Thyroid gland (tissue), 4 donors: ENCODE measurements around the gene TRIM56. TPM values are rescaled to one million over a fixed set of nuclear protein-coding genes. Genes with fewer than 3 reads are reported as not detected.
"Not testable (repeated sequence)": the region's sequence is repeated elsewhere in the genome, so short reads cannot be mapped to it uniquely, and the experiment has no call there.

Source experiments
- DNase-seq, 2 donors: peaks; one replicate each; pipeline ENCODE4 v3.0.0-alpha.2; 2019
- H3K27ac ChIP-seq, 3 donors: fragments of 200-600 bp; sonication (generic); 1 replicate in 2 of 3; 2 replicates in 1 of 3; pipeline ENCODE4 v1.5.1; 2016 to 2019; ENCODE audit warnings: mild to moderate bottlenecking in 1 of 3, moderate library complexity in 1 of 3
- H3K27me3 ChIP-seq: fragments of 200-600 bp; sonication (generic); one replicate; pipeline ENCODE4 v1.5.1; 2019
- H3K36me3 ChIP-seq, 2 donors: fragments of 200-600 bp; sonication (generic); one replicate each; pipeline ENCODE4 v1.5.1; 2016 to 2019
- H3K4me1 ChIP-seq, 2 donors: fragments of 200-600 bp; sonication (generic); one replicate each; pipeline ENCODE4 v1.5.1; 2017 to 2019
- H3K4me3 ChIP-seq, 3 donors: fragments of 200-600 bp; sonication (generic); replicated peaks in 1 of 3; 1 replicate in 2 of 3; 2 replicates in 1 of 3; pipeline ENCODE4 v1.5.1; 2016; ENCODE audit warnings: mild to moderate bottlenecking in 1 of 3
- H3K9me3 ChIP-seq: fragments of 200-600 bp; sonication (generic); one replicate; pipeline ENCODE4 v1.5.1; 2017
- POLR2A ChIP-seq, 2 donors: fragments of 450-650 bp; IDR thresholded peaks; one replicate each; pipeline ENCODE4 v1.6.1; 2017; ENCODE audit warnings: antibody characterized with exemption in 2 of 2, mild to moderate bottlenecking in 2 of 2, moderate library complexity in 1 of 2
- WGBS, 2 donors: methylation state at CpG; one replicate each; pipeline ENCODE4 v1.1.5; 2017; 5-methylcytosine and 5-hydroxymethylcytosine counted together
- intact Hi-C: fragments of 100-400 bp; cut with DNase I; formaldehyde crosslinking; loops from one replicate; pipeline ENCODE4 v1.15.1; 2023
- total RNA-seq, 4 donors: library from RNA; depleted of rRNA; stranded (reverse); fragments of >200 nt; gene quantifications; one replicate each; pipeline ENCODE4 v1.2.3, GENCODE V29; 2016
- TF ChIP-seq, protein P1 (sequence below), 6 experiments: fragments of 200-600 bp in 3 of 6; fragments of 450-650 bp in 3 of 6; sonication (generic) in 3 of 6; IDR thresholded peaks; one replicate each; pipeline ENCODE4 v1.5.1; 2016 to 2019; ENCODE audit warnings: antibody characterized with exemption in 6 of 6, mild to moderate bottlenecking in 2 of 6, inconsistent platforms in 1 of 6, moderate library complexity in 1 of 6

The TRIM56 gene
- total RNA-seq, 4 donors from 2014 or later = 19.6 to 36.4 (median 28.5) TPM

- intact Hi-C loops = loop anchor here (5.0 kb wide), 1 partner anchor 50 kb away; no protein-coding TSS in a partner anchor
- Histone ChIP-seq H3K9me3 (no peaks in the 10 kb centered on the region), H3K4me1 (peaks cover 6 to 22% of the 10 kb centered on the region in 2 donors), H3K36me3 (peaks cover 26% of the 10 kb centered on the region in 2 donors), H3K27ac (no peak overlapping the region), H3K4me3 (no peak overlapping the region), H3K27me3 (no peaks in the 10 kb centered on the region)
- WGBS, 2 donors = 93 to 96% methylated on average over 20 to 26 of the region's 45 CpGs
- TF ChIP-seq POLR2A (IDR thresholded peaks at IDR 0.05) = no peak
- DNase-seq = no peak
Measured at GRCh38 chr7:101087334-101088068, 2.2 kb downstream of the TRIM56 start.

- Histone ChIP-seq H3K4me3 (no peak overlapping the region), H3K9me3 (no peaks in the 10 kb centered on the region), H3K4me1 (peaks cover 6 to 22% of the 10 kb centered on the region in 2 donors), H3K36me3 (peaks cover 26% of the 10 kb centered on the region in 2 donors), H3K27me3 (no peaks in the 10 kb centered on the region), H3K27ac (no peak overlapping the region)
- DNase-seq = no peak
- 95 to 96% methylated on average over 16 to 20 of the region's 21 CpGs for WGBS, 2 donors
- intact Hi-C loops = loop anchor here (5.0 kb wide), 1 partner anchor 49 kb away; no protein-coding TSS in a partner anchor
- no peak for TF ChIP-seq POLR2A (IDR thresholded peaks at IDR 0.05)
- TF ChIP-seq, protein P1, sequence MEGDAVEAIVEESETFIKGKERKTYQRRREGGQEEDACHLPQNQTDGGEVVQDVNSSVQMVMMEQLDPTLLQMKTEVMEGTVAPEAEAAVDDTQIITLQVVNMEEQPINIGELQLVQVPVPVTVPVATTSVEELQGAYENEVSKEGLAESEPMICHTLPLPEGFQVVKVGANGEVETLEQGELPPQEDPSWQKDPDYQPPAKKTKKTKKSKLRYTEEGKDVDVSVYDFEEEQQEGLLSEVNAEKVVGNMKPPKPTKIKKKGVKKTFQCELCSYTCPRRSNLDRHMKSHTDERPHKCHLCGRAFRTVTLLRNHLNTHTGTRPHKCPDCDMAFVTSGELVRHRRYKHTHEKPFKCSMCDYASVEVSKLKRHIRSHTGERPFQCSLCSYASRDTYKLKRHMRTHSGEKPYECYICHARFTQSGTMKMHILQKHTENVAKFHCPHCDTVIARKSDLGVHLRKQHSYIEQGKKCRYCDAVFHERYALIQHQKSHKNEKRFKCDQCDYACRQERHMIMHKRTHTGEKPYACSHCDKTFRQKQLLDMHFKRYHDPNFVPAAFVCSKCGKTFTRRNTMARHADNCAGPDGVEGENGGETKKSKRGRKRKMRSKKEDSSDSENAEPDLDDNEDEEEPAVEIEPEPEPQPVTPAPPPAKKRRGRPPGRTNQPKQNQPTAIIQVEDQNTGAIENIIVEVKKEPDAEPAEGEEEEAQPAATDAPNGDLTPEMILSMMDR (IDR thresholded peaks at IDR 0.05) = no peak
Measured at GRCh38 chr7:101088069-101088425, 2.8 kb downstream of the TRIM56 start.

GRCh38 chr7:101088858-101089529, 3.7 kb downstream of the TRIM56 start:
- no peak overlapping the region for H3K4me3 ChIP-seq
- TF ChIP-seq, protein P1 (IDR thresholded peaks at IDR 0.05) = no peak
- TF ChIP-seq POLR2A (IDR thresholded peaks at IDR 0.05) = no peak
- peaks cover 6 to 22% of the 10 kb centered on the region in 2 donors for H3K4me1 ChIP-seq
- DNase-seq = no peak
- H3K9me3 ChIP-seq = no peaks in the 10 kb centered on the region
- 93 to 97% methylated on average over 8 to 38 of the region's 41 CpGs for WGBS, 2 donors
- intact Hi-C loops = loop anchor here (5.0 kb wide), 1 partner anchor 48 kb away; no protein-coding TSS in a partner anchor
- H3K36me3 ChIP-seq = peaks cover 26% of the 10 kb centered on the region in 2 donors
- H3K27me3 ChIP-seq = no peaks in the 10 kb centered on the region
- H3K27ac ChIP-seq = no peak overlapping the region

- Histone ChIP-seq H3K27me3 (no peaks in the 10 kb centered on the region), H3K4me3 (no peak overlapping the region), H3K36me3 (peaks cover 26% of the 10 kb centered on the region in 2 donors), H3K9me3 (no peaks in the 10 kb centered on the region), H3K27ac (no peak overlapping the region), H3K4me1 (peaks cover 6 to 20% of the 10 kb centered on the region in 2 donors)
- TF ChIP-seq, protein P1 (IDR thresholded peaks at IDR 0.05) = no peak
- no peak for TF ChIP-seq POLR2A (IDR thresholded peaks at IDR 0.05)
- WGBS, 2 donors = 93 to 94% methylated on average over 8 to 9 of the region's 9 CpGs
- intact Hi-C loops = loop anchor here (5.0 kb wide), 1 partner anchor 47 kb away; no protein-coding TSS in a partner anchor
- no peak for DNase-seq
Measured at GRCh38 chr7:101089876-101090275, 4.6 kb downstream of the TRIM56 start.

GRCh38 chr7:101092266-101092905, 7.1 kb downstream of the TRIM56 start:
- WGBS, 2 donors = 87 to 92% methylated on average over 14 of the region's 53 CpGs
- H3K9me3 ChIP-seq, DNase-seq, H3K4me1 ChIP-seq, intact Hi-C loops, H3K27me3 ChIP-seq, H3K27ac ChIP-seq, H3K4me3 ChIP-seq: not testable (repeated sequence)
- H3K36me3 ChIP-seq = peaks cover 21 to 23% of the 10 kb centered on the region in 2 donors
